IMR-90 (cell line): ENCODE data around the gene SYT2. TPM values are rescaled to one million over a fixed set of nuclear protein-coding genes. Genes with fewer than 3 reads are reported as not detected.

Experiments
- ATAC-seq: fragments of 200-7000 bp; cut with Tn5 transposase; 2 replicates; pipeline ENCODE4 v1.9.1; 2020; ENCODE audit warnings: low read depth, mild to moderate bottlenecking, moderate library complexity
- BruUV-seq: library from RNA; stranded (reverse); fragments of 400-500 nt; replicated peaks from 2 replicates; lab custom pipeline; 2021; lab: Mats Ljungman, UMichigan
- CTCF ChIA-PET: fragments of 300-600 bp; formaldehyde crosslinking; extraction: SDS; loops from one replicate; lab custom pipeline; 2021; ENCODE audit warnings: antibody characterized with exemption; lab: Yijun Ruan, JAX
- POLR2A ChIA-PET: fragments of 300-600 bp; sonication (Branson Sonifier 250); formaldehyde crosslinking; loops from one replicate; lab custom pipeline; 2022; ENCODE audit warnings: antibody characterized with exemption; ENCODE audit not compliant: unreplicated experiment; lab: Charles Lee
- DNase-seq: peaks from one replicate; pipeline ENCODE4 v3.0.0; 2013
- H2AFZ ChIP-seq: replicated peaks from 2 replicates; pipeline ENCODE3; 2013; ENCODE audit warnings: low read length, mild to moderate bottlenecking; ENCODE audit not compliant: poor library complexity
- H2AK5ac ChIP-seq: 2 replicates; pipeline ENCODE4 v1.6.1; 2013; ENCODE audit warnings: low read depth, low read length, inconsistent platforms
- H2AK9ac ChIP-seq: replicated peaks from 2 replicates; pipeline ENCODE3; 2013; ENCODE audit warnings: mild to moderate bottlenecking, low read depth, low read length, moderate library complexity; ENCODE audit not compliant: poor library complexity
- H2BK120ac ChIP-seq: 2 replicates; pipeline ENCODE4 v1.6.1; 2013; ENCODE audit warnings: low read depth, low read length, inconsistent platforms
- H2BK15ac ChIP-seq: 3 replicates; pipeline ENCODE4 v1.6.1; 2013; ENCODE audit warnings: low read depth, low read length, inconsistent platforms
- H2BK20ac ChIP-seq: 2 replicates; pipeline ENCODE4 v1.6.1; 2013; ENCODE audit warnings: low read depth, mild to moderate bottlenecking, inconsistent platforms, low read length, moderate library complexity
- H2BK5ac ChIP-seq: 2 replicates; pipeline ENCODE4 v1.6.1; 2013; ENCODE audit warnings: mild to moderate bottlenecking, low read depth, low read length, inconsistent platforms; ENCODE audit not compliant: poor library complexity, severe bottlenecking
- H3K14ac ChIP-seq: replicated peaks from 2 replicates; pipeline ENCODE4 v1.6.1; 2013; ENCODE audit warnings: low read depth, low read length, inconsistent platforms
- H3K18ac ChIP-seq: 2 replicates; pipeline ENCODE4 v1.6.1; 2013; ENCODE audit warnings: low read depth, low read length, control low read depth
- H3K23ac ChIP-seq: 2 replicates; pipeline ENCODE4 v1.6.1; 2013; ENCODE audit warnings: low read depth, low read length, inconsistent platforms
- H3K27ac ChIP-seq: 2 replicates; pipeline ENCODE4 v1.5.1; 2013; ENCODE audit warnings: mild to moderate bottlenecking, control low read depth, low read length; ENCODE audit not compliant: insufficient read depth
- H3K27me3 ChIP-seq: 2 replicates; pipeline ENCODE4 v1.6.1; 2013; ENCODE audit warnings: low read length; ENCODE audit not compliant: control insufficient read depth, insufficient read depth
- H3K36me3 ChIP-seq: 2 replicates; pipeline ENCODE4 v1.6.1; 2013; ENCODE audit warnings: low read length, mixed read lengths; ENCODE audit not compliant: control insufficient read depth, insufficient read depth
- H3K4ac ChIP-seq: 2 replicates; pipeline ENCODE4 v1.6.1; 2013; ENCODE audit warnings: low read depth, low read length, inconsistent platforms
- H3K4me1 ChIP-seq: 2 replicates; pipeline ENCODE4 v1.6.1; 2013; ENCODE audit warnings: low read length, mixed read lengths; ENCODE audit not compliant: control insufficient read depth, insufficient read depth
- H3K4me2 ChIP-seq: 2 replicates; pipeline ENCODE4 v1.6.1; 2013; ENCODE audit warnings: low read depth, mild to moderate bottlenecking, control low read depth, low read length, moderate library complexity
- H3K4me3 ChIP-seq: 2 replicates; pipeline ENCODE4 v1.5.1; 2013; ENCODE audit warnings: low read depth, mild to moderate bottlenecking, control low read depth, low read length, moderate library complexity; ENCODE audit not compliant: insufficient read depth
- H3K56ac ChIP-seq: 2 replicates; pipeline ENCODE4 v1.6.1; 2013; ENCODE audit warnings: low read length, inconsistent platforms; ENCODE audit not compliant: insufficient read depth; ENCODE audit errors: extremely low read depth
- H3K79me1 ChIP-seq, 2 experiments: 2 replicates each; pipeline ENCODE4 v1.6.1; 2013; ENCODE audit warnings: low read length in 2 of 2, inconsistent platforms in 1 of 2, low read depth in 1 of 2
- H3K9ac ChIP-seq: 2 replicates; pipeline ENCODE4 v1.6.1; 2013; ENCODE audit warnings: low read depth, low read length, control low read depth
- H3K9me1 ChIP-seq: 2 replicates; pipeline ENCODE4 v1.6.1; 2013; ENCODE audit warnings: low read length, inconsistent platforms; ENCODE audit not compliant: insufficient read depth
- H3K9me3 ChIP-seq: 2 replicates; pipeline ENCODE4 v1.6.1; 2013; ENCODE audit warnings: low read length; ENCODE audit not compliant: control insufficient read depth, insufficient read depth
- H4K20me1 ChIP-seq: 2 replicates; pipeline ENCODE4 v1.6.1; 2013; ENCODE audit warnings: low read length, inconsistent platforms; ENCODE audit not compliant: insufficient read depth
- H4K5ac ChIP-seq: 2 replicates; pipeline ENCODE4 v1.6.1; 2013; ENCODE audit warnings: mild to moderate bottlenecking, low read depth, low read length, control low read depth
- H4K8ac ChIP-seq, 2 experiments: 2 replicates each; pipeline ENCODE4 v1.6.1; 2013; ENCODE audit warnings: low read depth in 2 of 2, low read length in 2 of 2, control low read depth in 1 of 2, inconsistent platforms in 1 of 2
- H4K91ac ChIP-seq: 2 replicates; pipeline ENCODE4 v1.6.1; 2013; ENCODE audit warnings: low read depth, low read length, inconsistent platforms; ENCODE audit not compliant: insufficient read depth
- CEBPB ChIP-seq: IDR thresholded peaks from 2 replicates; pipeline ENCODE4 v1.6.1; 2012; ENCODE audit warnings: low read depth, low read length, improper control_type of control experiment
- FOS ChIP-seq: fragments of 150-350 bp; IDR thresholded peaks from 2 replicates; pipeline ENCODE4 v1.6.1; 2016; ENCODE audit warnings: low read depth, low read length
- RAD21 ChIP-seq: IDR thresholded peaks from 2 replicates; pipeline ENCODE4 v1.6.1; 2012; ENCODE audit warnings: low read length, improper control_type of control experiment
- RCOR1 ChIP-seq: IDR thresholded peaks from 2 replicates; pipeline ENCODE4 v1.6.1; 2012; ENCODE audit warnings: mild to moderate bottlenecking, low read length, improper control_type of control experiment; ENCODE audit not compliant: insufficient replicate concordance
- RFX5 ChIP-seq: IDR thresholded peaks from 2 replicates; pipeline ENCODE4 v1.8.0; 2012; ENCODE audit warnings: low read depth, mild to moderate bottlenecking, low read length, moderate library complexity
- WGBS, 2 experiments: methylation state at CpG; one replicate each; pipeline versions ENCODE4 v1.1.5 to v1.1.7; 2013; ENCODE audit warnings: missing lambda C conversion rate in 2 of 2; ENCODE audit not compliant: insufficient read length in 1 of 2; ENCODE audit errors: extremely low coverage in 2 of 2; 5-methylcytosine and 5-hydroxymethylcytosine counted together
- dilution Hi-C: fragments of 300-500 bp; cut with HindIII; formaldehyde crosslinking; loops from one replicate; pipeline ENCODE4 v1.14.3; 2018; ENCODE audit warnings: low sequenced_read_pairs; ENCODE audit not compliant: unreplicated experiment
- in situ Hi-C: fragments of 300-500 bp; cut with MboI; formaldehyde crosslinking; loops from 3 replicates; pipeline ENCODE4 v1.14.3; 2019; ENCODE audit warnings: low sequenced_read_pairs, inconsistent platforms, mixed read lengths
- intact Hi-C: fragments of 100-400 bp; cut with micrococcal nuclease; formaldehyde crosslinking; loops from 2 replicates; pipeline ENCODE4 v1.10.0; 2022
- polyA plus RNA-seq, 3 experiments: library from polyadenylated mRNA; depleted of rRNA; stranded (reverse); fragments of >200 nt; gene quantifications; 2 replicates each; pipeline ENCODE4 v1.2.3, GENCODE V29; 2012; ENCODE audit warnings: low replicate concordance in 1 of 3
- total RNA-seq: library from RNA; depleted of rRNA; stranded (reverse); fragments of >200 nt; gene quantifications from 2 replicates; pipeline ENCODE4 v1.2.3, GENCODE V29; 2012

SYT2 gene
- total and polyA plus RNA-seq, 2 of the 4 experiments (the other 2 are of a cell fraction): under 0.01 TPM

GRCh38 chr1:202580619-202581018, 129.6 kb downstream of the SYT2 start:
- Histone ChIP-seq H3K9me1 (peaks cover 30% of the 10 kb centered on the region), H3K18ac (peak overlapping the region; percentile 96), H3K27ac (peak overlapping the region; percentile 89), H2BK20ac (peak overlapping the region; percentile 96), H2BK120ac (peak overlapping the region; percentile 95), H4K20me1 (no peaks in the 10 kb centered on the region), H3K9me3 (no peaks in the 10 kb centered on the region), H2AK9ac (peak overlapping the region; percentile 18), H3K9ac (peak overlapping the region; percentile 61), H3K27me3 (no peaks in the 10 kb centered on the region), H2AK5ac (peak overlapping the region; percentile 72), H3K4me1 (peaks cover 42% of the 10 kb centered on the region), H2BK15ac (peak overlapping the region; percentile 94), H3K14ac (peak overlapping the region; percentile 79), H2BK5ac (peak overlapping the region; percentile 80), H3K23ac (peak overlapping the region; percentile 80; the same call in 1 of the 2 replicates), H4K5ac (peak overlapping the region; percentile 90), H3K4me2 (no peak overlapping the region), H3K79me1 (peaks cover 0 to 4% of the 10 kb centered on the region in 2 experiments; a peak in 2 of 4 replicates), H3K56ac (peak overlapping the region; percentile 5), H3K36me3 (peaks cover 5% of the 10 kb centered on the region), H3K4me3 (no peak overlapping the region), H4K91ac (peak overlapping the region; percentile 94), H3K4ac (peak overlapping the region; percentile 86), H2AFZ (no peak overlapping the region), H4K8ac (peak overlapping the region; percentile 72 to 92)
- ATAC-seq (no peak), DNase-seq (no peak)
- no TSS peak for BruUV-seq
- POLR2A ChIA-PET: no interaction called here
- intact Hi-C loops: loop anchor here (1.0 kb wide), 1 partner anchor 9 kb away; no protein-coding TSS in a partner anchor
- dilution Hi-C loops: no loop called here
- CTCF ChIA-PET: interaction anchor here (0.6 to 1.6 kb wide), 2 partner anchors 19 to 138 kb away, joined by 3 to 10 read pairs; no protein-coding TSS in a partner anchor
- no CpG with 5 or more reads among the region's 1 CpG for WGBS, 2 experiments
- in situ Hi-C loops: no loop called here
- TF ChIP-seq RAD21: no peak
- no peak for TF ChIP-seq CEBPB
- TF ChIP-seq RFX5: no peak
- no peak for TF ChIP-seq FOS
- no peak for TF ChIP-seq RCOR1
